Activated T-cell treated with anti-CD3 and anti-CD28 coated beads for 24 hours (primary cell): ENCODE measurements around the gene ZFPM1.

ENCODE experiments used
- DNase-seq: peaks from one replicate; pipeline ENCODE4 v3.0.0-alpha.2; 2020; ENCODE audit warnings: low read depth

Gene ZFPM1

DNA sequence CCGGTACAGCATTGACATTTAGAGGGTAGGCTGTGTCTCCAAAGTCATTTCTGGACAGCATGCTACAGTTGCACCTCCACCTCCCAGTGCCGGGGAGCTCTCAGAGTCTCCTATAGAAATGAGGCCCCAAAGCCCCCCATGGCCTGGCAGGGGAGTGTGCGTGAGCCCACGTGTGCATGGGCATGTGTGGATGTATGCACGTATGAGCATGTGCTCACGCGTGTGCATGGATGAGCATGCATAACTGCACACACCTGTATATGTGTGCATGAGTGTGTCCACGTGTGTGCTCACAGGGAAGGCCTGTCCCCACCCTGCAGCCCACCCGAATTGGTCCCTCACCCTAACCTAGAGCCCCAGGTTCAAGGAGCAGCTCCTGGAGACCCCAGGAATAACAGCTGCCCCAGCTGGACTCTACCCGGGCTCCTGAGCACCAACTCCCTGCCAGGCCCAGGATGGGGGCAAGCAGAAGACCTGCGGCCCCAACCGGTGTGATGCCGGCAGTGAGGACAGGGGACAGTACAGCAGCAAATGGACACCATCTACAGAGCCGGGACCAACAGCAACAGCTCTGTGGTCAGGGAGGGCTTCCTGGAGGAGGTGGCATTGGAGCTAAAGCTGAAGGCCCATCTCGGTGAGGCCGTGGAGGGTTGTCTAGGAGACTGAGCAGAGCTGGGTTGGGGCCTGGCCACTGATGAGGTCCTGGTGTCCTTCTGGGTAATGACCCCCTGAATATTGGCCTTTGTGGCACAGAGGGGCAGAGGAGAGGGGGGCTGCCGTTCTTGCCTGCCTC lies 35.2 kb upstream of the ZFPM1 start:
- no peak for DNase-seq

DNA sequence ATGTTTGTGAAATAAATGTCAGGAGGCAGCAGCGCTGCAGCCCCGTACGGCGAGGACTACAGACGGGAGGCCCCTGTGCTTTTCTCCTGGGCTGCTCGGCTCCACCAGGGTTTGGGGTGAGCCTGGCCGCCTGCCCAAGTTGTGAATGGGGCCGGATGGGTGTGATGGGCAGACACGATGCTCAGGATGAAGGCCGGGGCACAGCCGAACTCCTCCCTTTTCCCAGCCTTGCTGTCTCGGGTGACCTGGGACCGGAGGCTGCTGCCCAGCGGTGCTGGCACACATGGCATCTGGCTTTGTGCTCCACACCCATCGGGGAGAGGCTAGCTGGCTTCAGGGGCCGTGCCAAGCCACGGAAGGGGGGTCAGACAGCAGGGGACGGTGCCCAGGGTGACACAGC lies 34.2 kb upstream of the ZFPM1 start:
- DNase-seq: no peak

DNA sequence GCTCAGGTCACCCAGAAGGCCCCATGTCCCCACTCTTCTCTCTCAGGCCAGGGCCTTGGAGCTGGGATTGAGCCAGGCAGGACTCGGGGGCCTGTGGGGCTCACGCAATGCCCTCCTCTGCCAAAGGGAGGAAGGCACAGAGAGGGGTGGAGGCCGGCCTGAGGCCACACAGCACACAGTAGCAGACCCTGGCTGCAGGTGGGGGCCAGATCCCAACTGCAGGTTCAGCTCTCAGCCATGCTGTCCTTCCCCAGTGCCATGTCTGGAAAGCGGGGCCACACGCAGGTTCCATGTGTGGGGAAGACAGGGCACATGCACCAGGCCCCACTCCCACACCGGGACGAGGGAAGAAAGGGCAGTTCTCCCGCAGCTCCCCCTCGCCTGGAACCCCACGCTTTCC lies 33.3 kb upstream of the ZFPM1 start:
- no peak for DNase-seq

DNA sequence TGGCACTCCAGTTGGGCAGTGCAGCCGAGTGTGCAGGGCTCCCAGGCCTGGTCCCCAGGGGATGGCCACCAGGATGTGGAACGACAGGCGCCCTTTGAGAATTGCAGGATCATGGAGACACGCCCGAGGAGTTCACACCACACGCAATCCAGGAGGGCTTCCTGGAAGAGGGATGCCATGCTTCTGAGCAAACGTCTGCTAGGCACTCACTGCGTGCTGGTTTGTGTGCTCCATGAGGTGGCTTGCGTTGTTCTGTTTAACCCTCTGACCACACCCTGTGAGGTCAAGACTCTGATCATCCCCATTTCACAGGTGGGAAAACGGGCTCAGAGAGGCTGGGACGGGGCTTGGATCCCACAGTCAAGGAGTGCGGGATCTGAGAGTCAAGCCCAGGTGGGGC lies 32.6 kb upstream of the ZFPM1 start:
- no peak for DNase-seq

DNA sequence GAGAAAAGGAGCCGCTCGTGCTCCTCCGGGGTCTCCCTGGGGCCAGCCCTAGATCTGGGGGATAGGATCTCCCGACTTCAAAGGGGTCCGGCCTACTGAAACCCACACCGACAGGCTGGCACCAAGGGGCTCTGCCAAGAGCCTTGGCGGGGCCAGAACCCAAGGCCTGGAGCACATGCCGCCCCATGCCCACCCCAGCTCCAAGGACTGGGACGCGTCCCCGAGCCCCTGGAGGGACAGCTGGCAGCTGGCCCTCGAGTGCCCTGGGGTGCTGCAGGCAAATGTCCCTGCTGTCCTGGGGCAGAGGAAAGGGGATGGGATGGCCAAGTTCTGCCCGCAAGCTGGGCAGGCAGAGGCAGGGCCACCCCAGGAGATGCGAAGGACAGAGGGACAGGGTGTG lies 31.8 kb upstream of the ZFPM1 start:
- no peak for DNase-seq

DNA sequence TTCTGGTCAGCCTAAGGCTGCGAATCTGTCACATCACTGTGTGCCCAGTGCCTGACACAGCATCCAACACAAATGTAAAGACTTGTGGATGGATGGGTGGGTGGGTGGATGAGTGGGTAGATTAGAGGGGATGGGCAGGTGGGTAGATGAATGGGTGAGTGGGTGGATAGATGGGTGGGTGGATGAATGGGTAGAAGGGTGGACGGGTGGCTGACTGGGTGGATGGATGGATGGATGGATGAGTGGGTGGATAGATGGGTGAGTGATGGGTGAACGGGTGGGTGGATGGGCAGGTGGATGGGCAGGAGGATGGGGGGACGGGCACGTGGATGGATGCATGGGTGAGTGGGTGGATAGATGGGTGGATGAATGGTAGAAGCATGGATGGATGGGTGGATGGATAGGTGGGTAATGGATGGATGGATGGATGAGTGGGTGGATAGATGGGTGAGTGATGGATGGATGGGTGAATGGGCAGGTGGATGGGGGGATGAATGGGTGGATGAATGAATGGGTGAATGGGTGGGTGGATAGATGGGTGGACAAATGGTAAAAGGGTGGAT lies 31.1 kb upstream of the ZFPM1 start:
- no peak for DNase-seq

DNA sequence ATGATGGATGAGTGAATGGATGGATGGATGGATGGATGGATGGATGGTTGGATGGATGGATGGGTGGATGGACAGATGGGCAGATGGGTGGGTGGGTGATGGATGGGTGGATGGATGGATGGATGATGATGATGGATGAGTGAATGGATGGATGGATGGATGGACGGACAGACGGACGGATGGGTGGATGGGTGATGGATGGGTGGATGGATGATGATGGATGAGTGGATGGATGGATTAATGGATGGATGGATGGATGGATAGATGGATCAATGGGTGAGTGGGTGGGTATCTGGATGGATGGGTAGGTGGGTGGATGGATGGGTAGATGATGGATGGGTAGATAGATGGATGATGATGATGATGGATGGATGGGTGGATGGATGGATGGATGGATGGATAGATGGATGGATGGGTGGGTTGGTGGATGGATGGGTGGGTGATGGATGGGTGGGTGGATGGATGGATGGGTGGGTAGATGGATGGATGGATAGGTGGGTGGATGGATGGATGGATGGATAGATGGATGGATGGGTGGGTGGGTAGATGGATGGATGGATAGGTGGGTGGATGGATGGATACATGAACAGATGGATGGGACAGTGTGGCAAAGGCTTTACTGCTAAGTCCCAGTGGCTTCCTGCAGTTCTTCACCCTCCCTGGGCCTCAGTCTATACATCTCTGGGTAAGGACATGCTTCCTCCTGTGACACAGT lies 30.2 kb upstream of the ZFPM1 start:
- DNase-seq: no peak

DNA sequence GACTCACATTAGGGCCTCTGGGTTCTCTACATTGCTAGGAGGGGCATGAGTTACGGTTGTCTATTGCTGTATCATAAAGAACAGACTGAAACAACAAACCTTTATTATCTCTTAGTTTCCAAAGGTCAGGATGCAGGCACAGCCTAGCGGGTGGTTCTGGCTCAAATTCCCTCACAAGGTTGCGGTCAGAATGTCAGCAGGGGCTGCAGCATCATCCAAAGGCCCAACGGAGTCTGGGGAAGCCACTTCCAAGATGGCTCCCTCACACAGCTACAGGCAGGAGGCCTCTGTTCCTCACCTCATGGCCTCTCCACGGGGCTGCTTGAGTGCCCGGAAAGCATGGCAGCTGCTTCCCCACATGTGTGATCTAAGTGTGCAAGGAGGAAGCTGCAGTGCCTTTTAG lies 29.6 kb upstream of the ZFPM1 start:
- DNase-seq: no peak

DNA sequence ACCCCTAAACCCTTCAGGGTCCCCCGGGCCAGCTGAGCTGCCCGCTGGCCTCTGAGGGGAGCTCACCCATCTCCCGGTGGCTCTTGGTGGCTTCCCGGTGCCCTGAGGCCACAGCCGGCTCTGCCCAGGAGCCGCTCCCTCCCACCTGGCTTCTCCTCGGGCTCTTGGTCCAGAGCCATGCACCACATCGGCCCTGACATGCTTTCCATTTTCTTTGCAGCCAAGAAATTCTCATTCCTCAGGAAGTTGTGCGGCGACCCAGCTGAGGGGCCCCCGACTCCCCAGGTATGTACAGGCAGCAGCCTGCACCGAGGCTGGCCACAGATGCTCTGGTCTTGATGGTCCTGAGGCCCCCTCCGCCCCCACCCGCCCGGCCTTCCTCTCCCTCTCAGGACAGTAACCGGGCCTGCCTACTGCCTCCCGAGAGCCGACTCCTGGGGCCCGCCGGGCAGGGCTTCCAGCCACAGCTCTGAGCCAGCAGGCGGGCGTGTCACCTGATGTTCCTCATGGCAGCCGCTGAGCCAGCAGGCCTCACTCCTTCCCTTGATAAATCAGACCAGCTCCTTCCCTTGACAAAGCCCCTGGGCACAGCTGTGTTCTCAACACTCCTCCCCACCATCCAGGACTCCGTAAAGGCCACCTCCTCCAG lies 28.4 kb upstream of the ZFPM1 start:
- DNase-seq: no peak

DNA sequence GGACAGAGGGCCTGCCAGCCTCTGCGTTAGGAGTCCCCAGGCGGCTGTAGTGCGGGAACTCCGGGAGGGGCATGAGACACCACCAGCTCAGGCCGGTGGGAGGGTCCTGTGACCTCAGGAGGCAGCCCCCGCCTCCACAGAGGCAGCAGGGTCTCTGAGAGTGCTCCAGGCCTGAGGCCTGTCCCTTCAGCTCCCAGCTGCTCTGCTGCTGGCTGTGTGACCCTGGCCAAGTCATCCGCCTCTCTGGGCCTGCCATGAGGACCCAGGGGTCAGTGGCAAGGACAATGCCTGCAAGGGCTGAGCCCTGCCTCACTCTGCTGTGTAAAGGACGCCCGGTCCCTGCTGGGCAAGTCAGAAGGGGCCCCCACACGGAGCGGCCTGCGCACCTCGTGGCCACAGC lies 27.1 kb upstream of the ZFPM1 start:
- DNase-seq: no peak

DNA sequence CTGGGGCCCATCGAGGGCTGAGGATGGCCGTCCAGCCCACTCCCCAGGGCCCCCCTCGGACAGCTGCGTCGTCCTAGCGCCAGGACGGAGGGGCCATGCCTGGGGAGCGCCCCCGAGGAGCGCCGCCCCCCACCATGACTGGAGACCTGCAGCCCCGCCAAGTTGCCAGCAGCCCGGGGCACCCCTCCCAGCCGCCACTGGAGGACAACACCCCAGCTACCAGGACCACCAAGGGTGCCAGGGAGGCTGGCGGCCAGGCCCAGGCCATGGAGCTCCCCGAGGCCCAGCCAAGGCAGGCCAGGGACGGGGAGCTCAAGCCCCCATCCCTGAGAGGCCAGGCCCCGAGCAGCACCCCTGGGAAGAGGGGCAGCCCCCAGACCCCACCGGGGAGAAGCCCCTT lies 25.7 kb upstream of the ZFPM1 start:
- DNase-seq: no peak

DNA sequence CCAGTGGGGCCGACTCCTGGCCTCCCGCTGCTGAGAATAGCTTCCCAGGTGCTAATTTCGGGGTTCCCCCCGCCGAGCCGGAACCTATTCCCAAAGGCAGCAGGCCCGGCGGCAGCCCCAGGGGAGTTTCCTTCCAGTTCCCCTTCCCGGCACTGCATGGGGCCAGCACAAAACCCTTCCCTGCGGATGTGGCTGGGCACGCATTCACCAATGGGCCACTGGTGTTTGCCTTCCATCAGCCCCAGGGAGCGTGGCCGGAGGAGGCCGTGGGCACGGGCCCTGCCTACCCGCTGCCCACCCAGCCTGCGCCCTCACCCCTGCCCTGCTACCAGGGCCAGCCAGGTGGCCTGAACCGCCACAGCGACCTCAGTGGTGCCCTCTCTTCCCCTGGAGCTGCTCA lies 24.9 kb upstream of the ZFPM1 start:
- no peak for DNase-seq

DNA sequence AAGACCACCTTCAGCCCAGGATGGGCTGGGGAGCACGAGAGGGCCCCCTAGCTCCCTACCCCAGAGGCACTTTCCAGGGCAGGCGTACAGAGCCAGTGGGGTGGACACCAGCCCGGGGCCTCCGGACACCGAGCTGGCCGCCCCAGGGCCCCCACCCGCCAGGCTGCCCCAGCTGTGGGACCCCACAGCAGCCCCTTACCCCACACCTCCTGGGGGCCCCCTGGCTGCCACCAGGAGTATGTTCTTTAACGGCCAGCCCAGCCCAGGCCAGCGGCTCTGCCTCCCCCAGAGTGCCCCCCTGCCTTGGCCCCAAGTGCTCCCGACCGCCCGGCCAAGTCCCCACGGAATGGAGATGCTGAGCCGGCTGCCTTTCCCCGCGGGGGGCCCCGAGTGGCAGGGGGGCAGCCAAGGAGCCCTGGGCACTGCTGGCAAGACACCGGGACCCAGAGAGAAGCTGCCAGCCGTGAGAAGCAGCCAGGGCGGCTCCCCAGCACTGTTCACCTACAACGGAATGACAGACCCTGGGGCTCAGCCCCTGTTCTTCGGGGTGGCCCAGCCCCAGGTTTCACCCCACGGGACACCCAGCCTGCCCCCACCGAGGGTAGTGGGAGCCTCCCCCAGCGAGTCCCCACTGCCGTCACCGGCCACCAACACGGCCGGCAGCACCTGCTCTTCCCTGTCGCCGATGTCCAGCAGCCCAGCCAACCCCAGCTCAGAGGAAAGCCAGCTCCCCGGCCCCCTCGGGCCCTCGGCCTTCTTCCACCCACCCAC lies 24.3 kb upstream of the ZFPM1 start:
- DNase-seq: no peak

DNA sequence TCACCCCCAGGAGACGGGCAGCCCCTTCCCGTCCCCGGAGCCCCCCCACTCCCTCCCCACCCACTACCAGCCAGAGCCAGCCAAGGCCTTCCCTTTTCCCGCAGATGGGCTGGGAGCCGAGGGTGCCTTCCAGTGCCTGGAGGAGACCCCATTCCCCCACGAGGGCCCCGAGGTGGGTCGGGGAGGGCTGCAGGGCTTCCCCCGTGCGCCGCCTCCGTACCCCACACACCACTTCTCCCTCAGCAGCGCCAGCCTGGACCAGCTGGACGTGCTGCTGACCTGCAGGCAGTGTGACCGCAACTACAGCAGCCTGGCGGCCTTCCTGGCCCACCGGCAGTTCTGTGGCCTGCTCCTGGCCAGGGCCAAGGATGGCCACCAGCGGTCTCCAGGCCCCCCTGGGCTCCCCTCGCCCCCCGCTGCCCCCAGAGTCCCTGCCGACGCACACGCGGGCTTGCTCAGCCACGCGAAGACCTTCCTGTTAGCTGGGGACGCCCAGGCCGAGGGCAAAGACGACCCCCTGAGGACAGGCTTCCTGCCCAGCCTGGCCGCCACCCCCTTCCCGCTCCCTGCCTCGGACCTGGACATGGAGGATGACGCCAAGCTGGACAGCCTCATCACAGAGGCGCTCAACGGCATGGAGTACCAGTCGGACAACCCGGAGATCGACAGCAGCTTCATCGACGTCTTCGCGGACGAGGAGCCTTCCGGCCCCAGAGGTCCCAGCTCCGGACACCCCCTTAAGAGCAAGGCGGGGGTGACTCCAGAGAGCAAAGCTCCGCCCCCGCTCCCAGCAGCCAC lies 23.5 kb upstream of the ZFPM1 start:
- no peak for DNase-seq

DNA sequence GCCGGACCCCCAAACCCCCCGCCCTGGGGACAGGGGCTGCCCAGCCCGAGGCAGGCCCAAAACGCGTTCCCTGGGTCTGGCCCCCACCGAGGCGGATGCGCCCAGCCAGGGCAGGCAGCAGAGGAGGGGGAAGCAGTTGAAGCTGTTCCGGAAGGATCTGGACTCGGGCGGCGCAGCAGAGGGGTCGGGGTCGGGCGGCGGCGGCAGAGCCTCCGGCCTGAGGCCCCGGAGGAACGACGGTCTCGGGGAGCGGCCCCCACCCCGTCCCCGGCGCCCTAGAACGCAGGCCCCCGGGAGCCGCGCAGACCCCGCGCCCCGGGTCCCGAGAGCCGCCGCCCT lies 22.9 kb upstream of the ZFPM1 start:
- DNase-seq: no peak

DNA sequence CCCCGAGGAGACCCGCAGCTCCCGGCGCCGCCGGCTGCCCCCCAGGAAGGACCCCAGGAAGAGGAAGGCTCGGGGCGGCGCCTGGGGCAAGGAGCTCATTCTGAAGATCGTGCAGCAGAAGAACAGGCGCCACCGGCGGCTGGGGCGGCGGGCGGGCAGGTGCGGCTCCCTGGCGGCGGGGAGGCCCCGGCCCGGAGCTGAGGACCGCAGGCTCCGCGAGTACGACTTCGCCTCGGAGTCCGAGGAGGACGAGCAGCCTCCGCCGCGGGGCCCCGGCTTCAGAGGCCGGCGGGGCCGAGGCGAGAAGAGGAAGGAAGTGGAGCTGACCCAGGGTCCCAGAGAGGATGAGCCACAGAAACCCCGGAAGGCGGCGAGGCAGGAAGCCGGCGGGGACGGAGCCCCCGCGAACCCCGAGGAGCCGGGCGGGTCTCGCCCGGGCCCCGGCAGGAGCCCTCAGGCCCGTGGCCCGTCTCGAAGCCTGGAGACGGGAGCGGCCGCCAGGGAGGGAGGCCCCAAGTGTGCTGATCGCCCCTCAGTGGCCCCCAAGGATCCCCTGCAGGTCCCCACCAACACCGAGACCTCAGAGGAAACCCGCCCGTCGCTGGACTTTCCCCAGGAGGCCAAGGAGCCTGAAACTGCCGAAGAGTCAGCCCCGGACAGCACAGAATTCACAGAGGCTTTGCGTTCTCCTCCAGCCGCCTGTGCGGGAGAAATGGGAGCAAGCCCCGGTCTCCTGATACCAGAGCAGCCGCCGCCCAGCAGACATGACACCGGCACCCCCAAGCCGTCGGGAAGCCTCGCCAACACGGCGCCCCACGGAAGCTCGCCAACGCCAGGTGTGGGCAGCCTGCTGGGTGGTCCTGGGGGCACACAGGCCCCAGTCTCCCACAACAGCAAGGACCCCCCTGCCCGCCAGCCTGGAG lies 22.3 kb upstream of the ZFPM1 start:
- no peak for DNase-seq

DNA sequence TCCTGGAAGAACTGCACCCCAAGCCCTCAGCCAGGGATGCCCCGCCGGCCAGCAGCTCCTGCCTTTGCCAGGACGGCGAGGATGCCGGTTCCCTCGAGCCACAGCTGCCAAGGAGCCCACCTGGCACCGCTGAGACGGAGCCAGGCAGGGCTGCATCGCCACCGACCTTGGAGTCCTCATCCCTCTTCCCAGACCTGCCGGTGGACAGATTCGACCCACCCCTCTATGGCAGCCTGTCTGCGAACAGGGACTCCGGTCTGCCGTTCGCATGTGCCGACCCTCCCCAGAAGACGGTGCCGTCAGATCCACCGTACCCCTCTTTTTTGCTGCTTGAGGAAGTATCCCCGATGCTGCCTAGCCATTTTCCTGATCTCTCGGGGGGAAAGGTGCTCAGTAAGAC lies 21.4 kb upstream of the ZFPM1 start:
- no peak for DNase-seq

DNA sequence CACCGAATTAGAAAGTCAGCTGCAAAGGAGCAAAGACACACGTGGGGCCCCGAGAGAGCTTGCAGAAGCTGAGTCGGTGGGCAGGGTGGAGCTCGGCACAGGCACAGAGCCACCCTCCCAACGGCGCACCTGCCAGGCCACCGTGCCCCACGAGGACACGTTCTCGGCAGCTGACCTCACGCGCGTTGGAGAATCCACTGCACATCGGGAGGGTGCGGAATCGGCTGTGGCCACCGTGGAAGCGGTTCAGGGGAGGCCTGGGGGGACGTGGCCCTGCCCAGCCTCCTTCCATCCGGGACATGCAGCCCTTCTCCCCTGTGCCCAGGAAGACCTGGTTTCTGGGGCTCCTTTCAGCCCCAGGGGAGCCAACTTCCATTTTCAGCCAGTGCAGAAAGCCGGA lies 20.9 kb upstream of the ZFPM1 start:
- DNase-seq: no peak

DNA sequence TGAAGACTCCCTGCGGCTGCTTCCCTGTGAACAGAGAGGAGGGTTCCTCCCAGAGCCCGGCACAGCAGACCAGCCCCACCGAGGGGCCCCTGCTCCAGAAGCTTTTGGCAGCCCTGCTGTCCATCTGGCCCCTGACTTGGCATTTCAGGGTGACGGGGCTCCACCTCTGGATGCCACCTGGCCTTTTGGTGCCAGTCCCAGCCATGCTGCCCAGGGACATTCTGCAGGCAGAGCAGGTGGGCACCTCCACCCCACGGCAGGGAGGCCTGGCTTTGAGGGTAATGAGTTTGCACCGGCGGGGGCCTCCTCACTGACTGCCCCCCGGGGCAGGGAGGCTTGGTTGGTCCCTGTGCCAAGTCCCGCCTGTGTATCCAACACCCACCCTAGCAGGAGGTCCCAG lies 20.3 kb upstream of the ZFPM1 start:
- DNase-seq: no peak

DNA sequence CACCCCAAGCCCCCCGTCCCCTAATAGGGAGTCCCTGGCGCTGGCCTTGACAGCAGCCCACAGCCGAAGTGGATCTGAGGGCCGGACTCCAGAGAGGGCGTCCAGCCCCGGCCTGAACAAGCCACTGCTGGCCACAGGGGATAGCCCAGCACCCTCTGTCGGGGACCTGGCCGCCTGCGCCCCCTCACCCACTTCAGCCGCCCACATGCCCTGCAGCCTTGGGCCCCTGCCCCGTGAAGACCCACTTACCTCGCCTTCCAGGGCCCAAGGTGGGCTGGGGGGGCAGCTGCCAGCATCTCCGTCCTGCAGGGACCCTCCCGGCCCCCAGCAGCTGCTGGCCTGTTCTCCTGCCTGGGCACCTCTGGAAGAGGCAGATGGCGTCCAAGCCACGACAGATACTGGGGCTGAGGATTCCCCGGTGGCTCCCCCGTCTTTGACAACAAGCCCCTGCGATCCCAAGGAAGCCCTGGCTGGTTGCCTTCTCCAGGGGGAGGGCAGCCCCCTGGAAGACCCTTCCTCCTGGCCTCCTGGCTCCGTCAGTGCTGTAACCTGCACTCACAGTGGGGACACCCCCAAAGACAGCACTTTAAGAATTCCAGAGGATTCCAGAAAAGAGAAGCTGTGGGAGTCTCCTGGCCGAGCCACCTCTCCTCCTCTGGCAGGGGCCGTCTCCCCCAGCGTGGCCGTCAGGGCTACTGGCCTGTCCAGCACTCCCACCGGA lies 19.3 kb upstream of the ZFPM1 start:
- DNase-seq: no peak
